Measurements from ENCODE around the gene RPTOR. TPM values are rescaled to one million over a fixed set of nuclear protein-coding genes. Genes with fewer than 3 reads are reported as not detected.

The RPTOR gene
- total and polyA plus RNA-seq, 4 donors, result 12.4 to 46.1 (median 29.7) TPM

DNA sequence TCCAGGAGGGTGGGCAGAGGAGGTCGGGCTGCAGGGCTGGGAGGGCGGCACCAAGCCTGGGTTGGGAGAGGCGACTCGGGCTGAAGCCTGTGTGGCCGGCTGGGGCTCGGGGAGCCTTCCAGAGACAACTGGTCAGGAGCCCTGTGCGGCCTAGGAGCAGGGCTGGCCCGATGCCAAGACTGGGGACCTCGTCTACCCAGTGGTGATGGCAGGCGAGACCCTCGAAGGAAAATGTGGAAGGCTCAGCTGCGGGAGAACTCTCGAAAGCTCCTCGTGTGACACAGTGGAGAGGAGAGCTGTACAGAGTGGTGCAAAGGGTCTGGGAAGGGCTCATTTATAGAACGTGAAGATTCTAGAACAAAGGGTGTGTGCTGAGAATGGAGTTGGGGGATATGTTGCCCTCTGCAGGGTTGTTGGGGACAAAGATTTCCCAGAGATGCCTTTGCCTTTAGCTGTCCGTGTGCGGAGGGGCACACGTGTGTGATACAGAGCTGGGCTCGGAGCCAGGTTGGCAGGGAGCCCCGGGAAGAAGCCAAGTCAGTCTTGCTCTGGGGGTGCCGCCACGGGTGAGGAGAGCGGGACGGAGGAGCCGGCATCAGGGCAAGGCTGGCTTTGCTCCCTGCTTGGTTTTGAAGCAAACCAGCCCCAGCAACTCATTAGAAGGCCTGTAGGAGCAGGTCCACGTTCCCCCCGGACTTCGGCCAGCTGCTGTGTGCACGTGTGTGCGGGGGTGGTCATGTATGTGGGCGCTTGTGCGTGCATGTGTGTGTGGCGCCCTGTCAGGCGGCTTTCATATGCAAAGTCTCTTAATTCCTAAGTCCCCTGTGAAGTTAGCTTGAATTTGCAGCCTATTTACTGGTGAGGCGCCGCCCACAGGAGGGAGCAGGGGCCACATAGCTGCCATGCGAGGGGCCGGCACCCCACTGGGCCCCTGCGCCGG, 314.6 kb downstream of the RPTOR start:
- no peak for ATAC-seq (ENCODE audit: insufficient read depth, low FRiP score)
- Histone ChIP-seq H3K9ac (ENCODE audit: insufficient read depth in 1 of 2, low read length in 2 of 2) (no peak overlapping the region), H3K9me3 (ENCODE audit: control insufficient read depth in 4 of 4, insufficient read depth in 3 of 4, low read length in 3 of 4) (peaks cover 0 to 2% (median 0%) of the 10 kb centered on the region in 4 donors), H3K27me3 (ENCODE audit: control insufficient read depth in 3 of 3, insufficient read depth in 3 of 3, low read length in 2 of 3) (no peaks in the 10 kb centered on the region), H3K4me1 (ENCODE audit: control insufficient read depth in 5 of 5, insufficient read depth in 5 of 5, low read length in 5 of 5) (peaks cover 3 to 26% (median 11%) of the 10 kb centered on the region in 5 donors), H3K27ac (ENCODE audit: low read depth in 1 of 2, low read length in 1 of 2) (peak overlapping the region in 1 of 2 donors; percentile 26), H3K36me3 (ENCODE audit: control insufficient read depth in 4 of 4, insufficient read depth in 4 of 4, low read length in 4 of 4) (peaks cover 0 to 19% (median 15%) of the 10 kb centered on the region in 4 donors), H3K4me3 (no peak overlapping the region)
- 65 to 77% methylated on average over 40 of the region's 40 CpGs for WGBS, 2 donors
- TF ChIP-seq, protein P1, sequence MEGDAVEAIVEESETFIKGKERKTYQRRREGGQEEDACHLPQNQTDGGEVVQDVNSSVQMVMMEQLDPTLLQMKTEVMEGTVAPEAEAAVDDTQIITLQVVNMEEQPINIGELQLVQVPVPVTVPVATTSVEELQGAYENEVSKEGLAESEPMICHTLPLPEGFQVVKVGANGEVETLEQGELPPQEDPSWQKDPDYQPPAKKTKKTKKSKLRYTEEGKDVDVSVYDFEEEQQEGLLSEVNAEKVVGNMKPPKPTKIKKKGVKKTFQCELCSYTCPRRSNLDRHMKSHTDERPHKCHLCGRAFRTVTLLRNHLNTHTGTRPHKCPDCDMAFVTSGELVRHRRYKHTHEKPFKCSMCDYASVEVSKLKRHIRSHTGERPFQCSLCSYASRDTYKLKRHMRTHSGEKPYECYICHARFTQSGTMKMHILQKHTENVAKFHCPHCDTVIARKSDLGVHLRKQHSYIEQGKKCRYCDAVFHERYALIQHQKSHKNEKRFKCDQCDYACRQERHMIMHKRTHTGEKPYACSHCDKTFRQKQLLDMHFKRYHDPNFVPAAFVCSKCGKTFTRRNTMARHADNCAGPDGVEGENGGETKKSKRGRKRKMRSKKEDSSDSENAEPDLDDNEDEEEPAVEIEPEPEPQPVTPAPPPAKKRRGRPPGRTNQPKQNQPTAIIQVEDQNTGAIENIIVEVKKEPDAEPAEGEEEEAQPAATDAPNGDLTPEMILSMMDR (IDR thresholded peaks at IDR 0.05; ENCODE audit: control extremely low read depth, extremely low read depth), result no peak
- peak; percentile 85 to 90 (median 87) for DNase-seq

DNA sequence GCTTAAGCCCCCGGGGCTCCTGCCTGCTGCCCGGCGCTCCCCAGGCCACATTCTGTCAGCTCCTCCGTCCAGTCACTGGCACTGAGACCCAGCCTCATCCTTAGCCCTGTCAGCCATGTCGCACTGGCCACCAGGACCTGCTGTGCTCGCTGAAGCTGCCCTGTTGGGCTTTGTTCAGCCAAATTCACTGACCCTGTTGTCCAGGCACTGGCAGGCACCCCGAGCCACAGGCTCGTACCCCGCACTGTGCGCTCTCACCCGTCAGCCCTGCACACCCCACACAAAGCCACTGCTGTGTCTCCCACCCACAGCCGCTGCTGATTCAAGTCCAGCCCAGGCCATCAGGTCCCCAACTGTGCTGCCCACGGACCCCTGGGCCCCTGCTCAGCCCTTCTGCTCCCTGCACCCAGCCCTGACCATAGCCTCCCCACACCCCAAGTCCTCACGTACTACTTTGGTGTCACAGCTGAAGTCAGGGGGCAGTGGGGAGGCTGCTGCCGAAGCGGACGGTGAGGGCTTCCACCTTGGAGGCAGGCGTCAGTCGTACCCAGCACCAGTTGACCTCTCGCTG, 315.5 kb downstream of the RPTOR start:
- WGBS, 2 donors, result 96 to 97% methylated on average over 20 of the region's 20 CpGs
- TF ChIP-seq, protein P1 (IDR thresholded peaks at IDR 0.05; ENCODE audit: control extremely low read depth, extremely low read depth), result no peak

DNA sequence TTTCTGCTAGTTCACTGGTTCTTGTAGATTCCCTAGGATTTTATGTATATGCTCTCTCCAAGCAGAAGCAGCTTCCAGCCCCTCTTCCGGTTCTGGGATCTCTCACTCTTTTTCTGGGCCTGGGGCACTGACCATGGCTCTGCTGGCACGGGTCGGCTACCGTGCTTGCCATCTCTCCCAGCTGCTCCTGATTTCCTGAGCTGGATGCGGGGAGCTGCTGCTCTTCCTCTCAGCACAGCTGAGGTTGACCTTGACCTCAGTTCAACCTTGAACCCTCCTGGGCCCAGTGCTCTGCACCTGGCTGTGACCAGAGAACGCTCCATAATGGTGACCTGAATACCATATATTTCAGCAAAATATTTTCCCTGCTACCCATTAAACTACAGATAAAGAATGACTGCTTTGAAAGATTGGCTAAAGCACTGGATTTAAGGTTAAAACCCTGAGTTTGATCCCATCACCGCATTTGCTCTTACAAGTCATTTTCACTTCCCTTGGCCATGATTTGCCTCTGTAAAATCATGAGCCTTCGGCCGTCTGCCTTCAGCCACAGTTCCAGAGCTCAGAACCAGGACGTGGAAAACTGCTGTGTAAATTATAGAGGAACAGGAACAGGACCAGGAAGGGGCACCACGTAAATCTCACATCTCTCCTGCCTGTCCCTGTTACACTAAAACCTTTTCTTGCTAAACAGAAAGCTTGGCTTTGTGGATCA, 316.2 kb downstream of the RPTOR start:
- no peak for ATAC-seq (ENCODE audit: insufficient read depth, low FRiP score)
- Histone ChIP-seq H3K4me3 (no peak overlapping the region), H3K27me3 (ENCODE audit: control insufficient read depth in 3 of 3, insufficient read depth in 3 of 3, low read length in 2 of 3) (no peaks in the 10 kb centered on the region), H3K36me3 (ENCODE audit: control insufficient read depth in 4 of 4, insufficient read depth in 4 of 4, low read length in 4 of 4) (peaks cover 0 to 13% (median 11%) of the 10 kb centered on the region in 4 donors), H3K27ac (ENCODE audit: low read depth in 1 of 2, low read length in 1 of 2) (no peak overlapping the region), H3K4me1 (ENCODE audit: control insufficient read depth in 5 of 5, insufficient read depth in 5 of 5, low read length in 5 of 5) (peaks cover 3 to 26% (median 11%) of the 10 kb centered on the region in 5 donors), H3K9me3 (ENCODE audit: control insufficient read depth in 4 of 4, insufficient read depth in 3 of 4, low read length in 3 of 4) (peaks cover 0 to 2% (median 0%) of the 10 kb centered on the region in 4 donors), H3K9ac (ENCODE audit: insufficient read depth in 1 of 2, low read length in 2 of 2) (no peak overlapping the region)
- DNase-seq, result no peak
- TF ChIP-seq, protein P1 (IDR thresholded peaks at IDR 0.05; ENCODE audit: control extremely low read depth, extremely low read depth), result no peak
- WGBS, 2 donors, result 58 to 62% methylated on average over 11 of the region's 11 CpGs

More for the DNA sequence above, 315.5 kb downstream of the RPTOR start:
- Histone ChIP-seq H3K36me3 (ENCODE audit: control insufficient read depth in 4 of 4, insufficient read depth in 4 of 4, low read length in 4 of 4) (peaks cover 0 to 18% (median 15%) of the 10 kb centered on the region in 4 donors), H3K4me1 (ENCODE audit: control insufficient read depth in 5 of 5, insufficient read depth in 5 of 5, low read length in 5 of 5) (peaks cover 3 to 26% (median 11%) of the 10 kb centered on the region in 5 donors), H3K27ac (ENCODE audit: low read depth in 1 of 2, low read length in 1 of 2) (no peak overlapping the region), H3K27me3 (ENCODE audit: control insufficient read depth in 3 of 3, insufficient read depth in 3 of 3, low read length in 2 of 3) (no peaks in the 10 kb centered on the region), H3K9ac (ENCODE audit: insufficient read depth in 1 of 2, low read length in 2 of 2) (no peak overlapping the region), H3K4me3 (no peak overlapping the region), H3K9me3 (ENCODE audit: control insufficient read depth in 4 of 4, insufficient read depth in 3 of 4, low read length in 3 of 4) (peaks cover 0 to 2% (median 0%) of the 10 kb centered on the region in 4 donors)
- ATAC-seq (ENCODE audit: insufficient read depth, low FRiP score) (no peak), DNase-seq (no peak)

Measured in lung (tissue), 12 donors.